Activated CD4-positive, alpha-beta memory T cell treated with anti-CD3 and anti-CD28 coated beads for 36 hours (primary cell): Measurements from ENCODE around the gene COTL1. TPM values are rescaled to one million over a fixed set of nuclear protein-coding genes. Genes with fewer than 3 reads are reported as not detected.
"Not testable (repeated sequence)": the region's sequence is repeated elsewhere in the genome, so short reads cannot be mapped to it uniquely, and the experiment has no call there.

ENCODE experiments used
- CTCF ChIA-PET: fragments of 350-600 bp; sonication (Branson Sonifier 250); formaldehyde crosslinking; loops from one replicate; lab custom pipeline; 2021; ENCODE audit warnings: antibody characterized with exemption, inconsistent platforms; lab: Charles Lee
- POLR2A ChIA-PET: fragments of 350-600 bp; sonication (Branson Sonifier 250); formaldehyde crosslinking; loops from one replicate; lab custom pipeline; 2021; ENCODE audit warnings: antibody characterized with exemption; lab: Charles Lee
- DNase-seq: peaks from one replicate; pipeline ENCODE4 v3.0.0-alpha.2; 2020
- H3K27ac Mint-ChIP-seq: one replicate; pipeline ENCODE4 v1.8.0; 2021; ENCODE audit warnings: mixed read lengths
- H3K27me3 Mint-ChIP-seq: one replicate; pipeline ENCODE4 v1.8.0; 2021; ENCODE audit warnings: mixed read lengths
- H3K36me3 Mint-ChIP-seq: one replicate; pipeline ENCODE4 v1.8.0; 2021; ENCODE audit warnings: mixed read lengths
- H3K4me1 Mint-ChIP-seq: one replicate; pipeline ENCODE4 v1.8.0; 2021; ENCODE audit warnings: low read depth, mixed read lengths
- H3K4me3 Mint-ChIP-seq: one replicate; pipeline ENCODE4 v1.8.0; 2021; ENCODE audit warnings: mild to moderate bottlenecking, mixed read lengths
- H3K9me3 Mint-ChIP-seq: one replicate; pipeline ENCODE4 v1.8.0; 2021; ENCODE audit warnings: mixed read lengths
- intact Hi-C: fragments of 100-400 bp; cut with micrococcal nuclease; formaldehyde crosslinking; loops from one replicate; pipeline ENCODE4 v1.15.1; 2023
- total RNA-seq, 2 experiments: library from RNA; stranded (reverse); gene quantifications; one replicate each; pipeline ENCODE4 v1.2.3, GENCODE V29; 2021

COTL1 gene
- total RNA-seq, 2 experiments from 2014 or later, result 358 to 364 TPM

- peaks cover 18% of the 10 kb centered on the region for H3K9me3 Mint-ChIP-seq
- no peak overlapping the region for H3K4me3 Mint-ChIP-seq
- intact Hi-C loops, result no loop called here
- ChIA-PET POLR2A (no interaction called here), CTCF (interaction anchor here (1.2 to 1.5 kb wide), 2 partner anchors 41 to 57 kb away, joined by 3 to 4 read pairs; no protein-coding TSS in a partner anchor)
- H3K27me3 Mint-ChIP-seq, result no peaks in the 10 kb centered on the region
- H3K36me3 Mint-ChIP-seq, result peaks cover 71% of the 10 kb centered on the region
- no peak for DNase-seq
- H3K4me1 Mint-ChIP-seq, result peaks cover 8% of the 10 kb centered on the region
- H3K27ac Mint-ChIP-seq, result peak overlapping the region; percentile 45
These were observed 50.5 kb downstream of the COTL1 start for GRCh38 chr16:84567286-84567962.

GRCh38 chr16:84566545-84567257 is 51.2 kb downstream of the COTL1 start:
- DNase-seq, result no peak
- no peak overlapping the region for H3K27ac Mint-ChIP-seq
- H3K36me3 Mint-ChIP-seq, result peaks cover 66% of the 10 kb centered on the region
- no peak overlapping the region for H3K4me3 Mint-ChIP-seq
- POLR2A ChIA-PET, result no interaction called here
- H3K9me3 Mint-ChIP-seq, result peaks cover 18% of the 10 kb centered on the region
- peaks cover 8% of the 10 kb centered on the region for H3K4me1 Mint-ChIP-seq
- no peaks in the 10 kb centered on the region for H3K27me3 Mint-ChIP-seq
- CTCF ChIA-PET, result interaction anchor here (1.5 kb wide), 1 partner anchor 42 kb away, joined by 3 read pairs; no protein-coding TSS in a partner anchor
- intact Hi-C loops, result no loop called here

GRCh38 chr16:84565669-84566495 is 52.0 kb downstream of the COTL1 start:
- ChIA-PET POLR2A (interaction anchor here (1.4 kb wide), 1 partner anchor 11 kb away, joined by 8 read pairs; no protein-coding TSS in a partner anchor), CTCF (interaction anchor here (1.5 kb wide), 1 partner anchor 43 kb away, joined by 3 read pairs; no protein-coding TSS in a partner anchor)
- Mint-ChIP-seq H3K27me3 (no peaks in the 10 kb centered on the region), H3K36me3 (peaks cover 59% of the 10 kb centered on the region), H3K27ac (no peak overlapping the region), H3K9me3 (peaks cover 11% of the 10 kb centered on the region), H3K4me1 (peaks cover 8% of the 10 kb centered on the region), H3K4me3 (no peak overlapping the region)
- DNase-seq, result no peak
- intact Hi-C loops, result no loop called here

GRCh38 chr16:84563786-84564420 is 54.0 kb downstream of the COTL1 start:
- Mint-ChIP-seq H3K9me3 (no peaks in the 10 kb centered on the region), H3K27me3 (no peaks in the 10 kb centered on the region), H3K36me3 (peaks cover 47% of the 10 kb centered on the region), H3K4me1 (peaks cover 8% of the 10 kb centered on the region), H3K4me3 (no peak overlapping the region), H3K27ac (no peak overlapping the region)
- intact Hi-C loops, result no loop called here
- ChIA-PET CTCF (interaction anchor here (1.0 kb wide), 1 partner anchor 34 kb away, joined by 3 read pairs; no protein-coding TSS in a partner anchor), POLR2A (no interaction called here)
- no peak for DNase-seq

GRCh38 chr16:84563064-84563715 is 54.7 kb downstream of the COTL1 start:
- POLR2A ChIA-PET, result interaction anchor here (1.0 kb wide), 1 partner anchor 9 kb away, joined by 3 read pairs; no protein-coding TSS in a partner anchor
- H3K4me1 Mint-ChIP-seq, result peaks cover 2% of the 10 kb centered on the region
- H3K4me3 Mint-ChIP-seq, result no peak overlapping the region
- no peaks in the 10 kb centered on the region for H3K27me3 Mint-ChIP-seq
- DNase-seq, result no peak
- H3K36me3 Mint-ChIP-seq, result peaks cover 40% of the 10 kb centered on the region
- CTCF ChIA-PET, result interaction anchor here (1.2 kb wide), 1 partner anchor 14 kb away, joined by 3 read pairs; no protein-coding TSS in a partner anchor
- H3K27ac Mint-ChIP-seq, result no peak overlapping the region
- intact Hi-C loops, result no loop called here
- no peaks in the 10 kb centered on the region for H3K9me3 Mint-ChIP-seq

GRCh38 chr16:84562174-84562815 is 55.6 kb downstream of the COTL1 start:
- H3K4me1 Mint-ChIP-seq, result no peaks in the 10 kb centered on the region
- CTCF ChIA-PET, result interaction anchor here (1.2 kb wide), 1 partner anchor 15 kb away, joined by 3 read pairs; no protein-coding TSS in a partner anchor
- no peak for DNase-seq
- POLR2A ChIA-PET, result interaction anchor here (1.0 kb wide), 1 partner anchor 8 kb away, joined by 3 read pairs; no protein-coding TSS in a partner anchor
- peaks cover 35% of the 10 kb centered on the region for H3K36me3 Mint-ChIP-seq
- H3K27ac Mint-ChIP-seq, result peak overlapping the region; percentile 56
- intact Hi-C loops, result no loop called here
- no peak overlapping the region for H3K4me3 Mint-ChIP-seq
- no peaks in the 10 kb centered on the region for H3K9me3 Mint-ChIP-seq
- no peaks in the 10 kb centered on the region for H3K27me3 Mint-ChIP-seq

- Mint-ChIP-seq H3K4me1 (no peaks in the 10 kb centered on the region), H3K27ac (no peak overlapping the region), H3K9me3 (no peaks in the 10 kb centered on the region), H3K27me3 (no peaks in the 10 kb centered on the region), H3K4me3 (no peak overlapping the region), H3K36me3 (peaks cover 27% of the 10 kb centered on the region)
- intact Hi-C loops, result no loop called here
- CTCF ChIA-PET, result no interaction called here
- no peak for DNase-seq
- POLR2A ChIA-PET, result no interaction called here
These were observed 56.6 kb downstream of the COTL1 start for GRCh38 chr16:84561291-84561690.

GRCh38 chr16:84560269-84560668 is 57.6 kb downstream of the COTL1 start:
- Mint-ChIP-seq H3K36me3 (peaks cover 16% of the 10 kb centered on the region), H3K4me1 (peaks cover 6% of the 10 kb centered on the region), H3K4me3 (no peak overlapping the region), H3K27me3 (no peaks in the 10 kb centered on the region), H3K9me3 (no peaks in the 10 kb centered on the region), H3K27ac (no peak overlapping the region)
- ChIA-PET CTCF (no interaction called here), POLR2A (interaction anchor here (1.6 kb wide), 1 partner anchor 11 kb away, joined by 5 read pairs; no protein-coding TSS in a partner anchor)
- intact Hi-C loops, result no loop called here
- no peak for DNase-seq

GRCh38 chr16:84559311-84559932 is 58.5 kb downstream of the COTL1 start:
- H3K27ac Mint-ChIP-seq, result no peak overlapping the region
- H3K27me3 Mint-ChIP-seq, result no peaks in the 10 kb centered on the region
- H3K36me3 Mint-ChIP-seq, result peaks cover 12% of the 10 kb centered on the region
- H3K9me3 Mint-ChIP-seq, result no peaks in the 10 kb centered on the region
- peaks cover 15% of the 10 kb centered on the region for H3K4me1 Mint-ChIP-seq
- intact Hi-C loops, result no loop called here
- ChIA-PET POLR2A (interaction anchor here (1.6 kb wide), 1 partner anchor 10 kb away, joined by 5 read pairs; no protein-coding TSS in a partner anchor), CTCF (interaction anchor here (1.6 kb wide), 1 partner anchor 48 kb away, joined by 4 read pairs; no protein-coding TSS in a partner anchor)
- no peak overlapping the region for H3K4me3 Mint-ChIP-seq
- DNase-seq, result no peak

GRCh38 chr16:84558850-84559249 is 59.0 kb downstream of the COTL1 start:
- H3K4me1 Mint-ChIP-seq, result peaks cover 21% of the 10 kb centered on the region
- H3K9me3 Mint-ChIP-seq, H3K4me3 Mint-ChIP-seq, DNase-seq, intact Hi-C loops, H3K27me3 Mint-ChIP-seq, H3K27ac Mint-ChIP-seq, H3K36me3 Mint-ChIP-seq: not testable (repeated sequence)
- CTCF ChIA-PET, result interaction anchor here (0.8 to 1.6 kb wide), 2 partner anchors 48 to 64 kb away, joined by 3 to 4 read pairs; no protein-coding TSS in a partner anchor
- POLR2A ChIA-PET, result interaction anchor here (0.6 kb wide), 1 partner anchor 39 kb away, joined by 3 read pairs; no protein-coding TSS in a partner anchor
